OCI-LY1 (cell line): ENCODE results near the gene RPS23.

Experiments used
- H2AFZ ChIP-seq: fragments of 200-600 bp; sonication (generic), shearing (Covaris generic); 2 replicates; pipeline ENCODE4 v1.6.0; 2014; ENCODE audit warnings: antibody characterized with exemption, mild to moderate bottlenecking, low read length
- H3F3A ChIP-seq: fragments of 200-600 bp; sonication (generic), shearing (Covaris generic); 2 replicates; pipeline ENCODE4 v1.6.0; 2014; ENCODE audit warnings: mild to moderate bottlenecking, antibody characterized with exemption, low read length, moderate library complexity; ENCODE audit not compliant: insufficient read depth
- H3K27ac ChIP-seq: fragments of 200-600 bp; sonication (generic); 2 replicates; pipeline ENCODE4 v1.5.1; 2014; ENCODE audit warnings: low read length, mixed run types, mild to moderate bottlenecking, low read depth; ENCODE audit not compliant: poor library complexity, severe bottlenecking
- H3K27me3 ChIP-seq: fragments of 200-600 bp; sonication (generic); 2 replicates; pipeline ENCODE4 v1.6.0; 2014; ENCODE audit warnings: antibody characterized with exemption, mild to moderate bottlenecking, low read length, moderate library complexity; ENCODE audit not compliant: insufficient read depth
- H3K36me3 ChIP-seq: fragments of 200-600 bp; sonication (generic); 2 replicates; pipeline ENCODE4 v1.6.1; 2014; ENCODE audit warnings: mild to moderate bottlenecking, antibody characterized with exemption, low read length, moderate library complexity, mixed read lengths; ENCODE audit not compliant: insufficient read depth
- H3K4me1 ChIP-seq: fragments of 200-600 bp; sonication (generic); 2 replicates; pipeline ENCODE4 v1.5.1; 2014; ENCODE audit warnings: mild to moderate bottlenecking, low read length, moderate library complexity; ENCODE audit not compliant: insufficient read depth, severe bottlenecking
- H3K4me2 ChIP-seq: fragments of 200-600 bp; sonication (generic), shearing (Covaris generic); 2 replicates; pipeline ENCODE4 v1.6.1; 2014; ENCODE audit warnings: low read length
- H3K4me3 ChIP-seq: fragments of 200-600 bp; sonication (generic); 2 replicates; pipeline ENCODE4 v1.5.1; 2014; ENCODE audit warnings: low read length, low read depth, mild to moderate bottlenecking, mixed read lengths; ENCODE audit not compliant: poor library complexity, severe bottlenecking
- H3K79me2 ChIP-seq: fragments of 200-600 bp; shearing (Covaris generic); 2 replicates; pipeline ENCODE4 v1.6.1; 2016; ENCODE audit warnings: mixed run types, low read length, mixed read lengths; ENCODE audit not compliant: insufficient read depth
- H3K9ac ChIP-seq: fragments of 200-600 bp; sonication (generic), shearing (Covaris generic); 2 replicates; pipeline ENCODE4 v1.6.1; 2014; ENCODE audit warnings: mild to moderate bottlenecking, low read length, mixed read lengths
- H3K9me2 ChIP-seq: fragments of 200-600 bp; sonication (generic), shearing (Covaris generic); 2 replicates; pipeline ENCODE4 v1.6.1; 2014; ENCODE audit warnings: low read depth, mild to moderate bottlenecking, low read length, mixed read lengths
- H3K9me3 ChIP-seq: fragments of 200-600 bp; shearing (Covaris generic); 2 replicates; pipeline ENCODE4 v1.6.1; 2014; ENCODE audit warnings: low read length, mixed read lengths
- H4K20me1 ChIP-seq: fragments of 200-600 bp; sonication (generic), shearing (Covaris generic); 2 replicates; pipeline ENCODE4 v1.6.0; 2016; ENCODE audit warnings: mild to moderate bottlenecking, low read length; ENCODE audit not compliant: insufficient read depth
- EZH2 ChIP-seq: fragments of 200-600 bp; sonication (generic), shearing (Covaris generic); IDR thresholded peaks from 2 replicates; pipeline ENCODE4 v1.8.0; 2017; ENCODE audit warnings: borderline replicate concordance, mixed run types, mild to moderate bottlenecking, antibody characterized with exemption, low read length, moderate library complexity, mixed read lengths
- TF ChIP-seq, protein P1 (sequence below): fragments of 200-600 bp; sonication (generic), shearing (Covaris generic); IDR thresholded peaks from 2 replicates; pipeline ENCODE4 v1.5.1; 2017; ENCODE audit warnings: mild to moderate bottlenecking, antibody characterized with exemption, low read length, moderate library complexity, mixed read lengths

The RPS23 gene

DNA sequence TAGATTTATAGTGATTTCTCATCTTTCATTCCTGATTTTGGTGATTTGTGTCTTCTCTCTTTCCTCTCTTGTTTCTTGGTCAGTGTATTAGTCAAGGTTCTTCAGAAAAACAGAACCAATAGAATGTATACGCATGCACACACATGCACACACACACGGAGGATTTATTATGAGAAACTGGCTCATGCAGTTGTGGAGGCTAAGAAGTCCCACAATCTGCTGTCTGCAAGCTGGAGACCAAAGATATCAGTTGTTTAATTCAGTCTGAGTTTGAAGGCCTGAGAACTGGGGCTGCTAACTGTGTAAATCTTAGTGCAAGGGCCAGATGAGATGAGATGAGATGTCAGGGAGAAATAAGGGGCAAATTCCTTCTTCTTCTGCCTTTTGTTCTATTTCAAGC, 5.7 kb upstream of the RPS23 start:
- H3K4me2 ChIP-seq, result no peak overlapping the region
- no peak overlapping the region for H3K9ac ChIP-seq
- no peak overlapping the region for H3K4me3 ChIP-seq
- no peaks in the 10 kb centered on the region for H3K9me2 ChIP-seq
- no peaks in the 10 kb centered on the region for H3K27me3 ChIP-seq
- peaks cover 6% of the 10 kb centered on the region for H3K4me1 ChIP-seq
- no peaks in the 10 kb centered on the region for H3F3A ChIP-seq
- no peaks in the 10 kb centered on the region for H4K20me1 ChIP-seq
- no peaks in the 10 kb centered on the region for H3K79me2 ChIP-seq
- H3K36me3 ChIP-seq, result no peaks in the 10 kb centered on the region
- H3K27ac ChIP-seq, result no peak overlapping the region
- H3K9me3 ChIP-seq, result no peaks in the 10 kb centered on the region
- TF ChIP-seq, protein P1, sequence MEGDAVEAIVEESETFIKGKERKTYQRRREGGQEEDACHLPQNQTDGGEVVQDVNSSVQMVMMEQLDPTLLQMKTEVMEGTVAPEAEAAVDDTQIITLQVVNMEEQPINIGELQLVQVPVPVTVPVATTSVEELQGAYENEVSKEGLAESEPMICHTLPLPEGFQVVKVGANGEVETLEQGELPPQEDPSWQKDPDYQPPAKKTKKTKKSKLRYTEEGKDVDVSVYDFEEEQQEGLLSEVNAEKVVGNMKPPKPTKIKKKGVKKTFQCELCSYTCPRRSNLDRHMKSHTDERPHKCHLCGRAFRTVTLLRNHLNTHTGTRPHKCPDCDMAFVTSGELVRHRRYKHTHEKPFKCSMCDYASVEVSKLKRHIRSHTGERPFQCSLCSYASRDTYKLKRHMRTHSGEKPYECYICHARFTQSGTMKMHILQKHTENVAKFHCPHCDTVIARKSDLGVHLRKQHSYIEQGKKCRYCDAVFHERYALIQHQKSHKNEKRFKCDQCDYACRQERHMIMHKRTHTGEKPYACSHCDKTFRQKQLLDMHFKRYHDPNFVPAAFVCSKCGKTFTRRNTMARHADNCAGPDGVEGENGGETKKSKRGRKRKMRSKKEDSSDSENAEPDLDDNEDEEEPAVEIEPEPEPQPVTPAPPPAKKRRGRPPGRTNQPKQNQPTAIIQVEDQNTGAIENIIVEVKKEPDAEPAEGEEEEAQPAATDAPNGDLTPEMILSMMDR, result no peak
- TF ChIP-seq EZH2, result no peak
- no peak overlapping the region for H2AFZ ChIP-seq

DNA sequence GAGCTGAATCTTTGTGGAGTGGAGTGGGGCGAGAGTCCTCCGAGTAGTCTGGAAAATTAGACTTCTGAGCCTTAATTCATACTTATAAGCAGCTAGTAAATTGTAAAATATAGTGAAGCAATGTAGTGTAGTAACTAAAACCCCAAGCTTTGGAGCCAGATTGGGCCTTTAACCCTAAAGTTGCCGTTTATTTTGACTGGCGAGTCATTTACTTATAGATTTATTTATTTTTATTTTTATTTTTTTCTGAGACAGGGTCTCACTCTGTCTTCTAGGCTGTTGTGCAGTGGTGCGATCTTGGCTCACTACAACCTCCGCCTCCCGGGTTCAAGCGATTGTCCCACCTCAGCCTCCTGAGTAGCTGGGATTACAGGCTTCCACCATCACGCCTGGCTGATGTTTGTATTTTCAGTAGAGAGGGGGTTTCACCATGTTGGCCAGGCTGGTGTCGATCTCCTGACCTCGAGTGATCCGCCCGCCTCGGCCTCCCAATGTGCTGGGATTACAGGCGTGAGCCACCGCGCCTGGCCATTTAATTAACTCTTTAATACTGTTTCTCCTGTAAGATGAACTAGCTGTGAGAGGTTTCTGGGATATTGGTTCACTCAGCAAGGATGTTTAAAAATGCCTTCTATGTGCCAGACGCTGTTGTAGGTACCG, 687 bp upstream of the RPS23 start:
- Histone ChIP-seq H3K4me1 (peaks cover 35% of the 10 kb centered on the region), H3K27me3 (no peaks in the 10 kb centered on the region)

DNA sequence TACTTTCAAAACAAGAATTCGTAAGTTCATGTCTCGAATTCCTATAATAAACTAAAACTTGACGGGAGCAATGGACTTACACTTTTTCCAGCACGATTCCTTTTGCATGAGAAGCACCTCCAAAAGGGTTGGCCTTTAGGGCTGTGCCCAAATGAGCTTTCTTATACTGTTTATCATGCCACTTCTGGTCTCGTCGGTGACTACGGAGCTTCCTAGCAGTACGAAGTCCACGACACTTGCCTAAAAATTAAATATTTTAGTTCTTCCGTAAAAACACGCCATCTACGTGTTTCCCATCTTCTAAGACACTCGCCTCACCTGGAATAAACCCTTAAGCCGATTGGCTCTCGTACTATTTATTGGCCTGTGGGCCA, 554 bp downstream of the RPS23 start:
- no peak overlapping the region for H2AFZ ChIP-seq
- peak overlapping the region; percentile 93 for H3K4me2 ChIP-seq
- H3K27ac ChIP-seq, result peak overlapping the region; percentile 52
- H4K20me1 ChIP-seq, result no peaks in the 10 kb centered on the region
- H3K36me3 ChIP-seq, result peaks cover 48% of the 10 kb centered on the region
- peaks cover 47% of the 10 kb centered on the region for H3K4me1 ChIP-seq
- H3F3A ChIP-seq, result no peaks in the 10 kb centered on the region; the same call in none of the 2 replicates
- H3K9me3 ChIP-seq, result no peaks in the 10 kb centered on the region
- peak overlapping the region; percentile 94 for H3K9ac ChIP-seq
- H3K4me3 ChIP-seq, result peak overlapping the region; percentile 85
- TF ChIP-seq EZH2, result no peak
- TF ChIP-seq, protein P1, result no peak
- peaks cover 16% of the 10 kb centered on the region for H3K79me2 ChIP-seq
- H3K9me2 ChIP-seq, result no peaks in the 10 kb centered on the region
- no peaks in the 10 kb centered on the region for H3K27me3 ChIP-seq

More for the DNA sequence above, 687 bp upstream of the RPS23 start:
- Histone ChIP-seq H3K4me2 (peak overlapping the region; percentile 93), H2AFZ (peak overlapping the region; percentile 72; the same call in 1 of the 2 replicates), H3K36me3 (peaks cover 41% of the 10 kb centered on the region), H3K9ac (peak overlapping the region; percentile 94), H4K20me1 (no peaks in the 10 kb centered on the region), H3K9me2 (no peaks in the 10 kb centered on the region), H3F3A (no peaks in the 10 kb centered on the region; the same call in none of the 2 replicates), H3K9me3 (no peaks in the 10 kb centered on the region), H3K79me2 (peaks cover 16% of the 10 kb centered on the region), H3K27ac (peak overlapping the region; percentile 52), H3K4me3 (peak overlapping the region; percentile 85)
- no peak for TF ChIP-seq EZH2
- TF ChIP-seq, protein P1, result no peak
